Tibial nerve (tissue), 3 donors: ENCODE results near the gene EMX2.

Experiments
- POLR2A ChIP-seq, 2 donors: fragments of 450-650 bp; IDR thresholded peaks; one replicate each; pipeline ENCODE4 v1.6.1; 2017; ENCODE audit warnings: antibody characterized with exemption in 2 of 2, mild to moderate bottlenecking in 2 of 2, moderate library complexity in 2 of 2
- TF ChIP-seq, protein P1 (sequence below), 5 experiments: fragments of 200-600 bp in 3 of 5; fragments of 450-650 bp in 2 of 5; sonication (generic) in 3 of 5; IDR thresholded peaks; one replicate each; pipeline ENCODE4 v1.5.1; 2016 to 2019; ENCODE audit warnings: antibody characterized with exemption in 5 of 5, mild to moderate bottlenecking in 3 of 5, moderate library complexity in 2 of 5

DNA sequence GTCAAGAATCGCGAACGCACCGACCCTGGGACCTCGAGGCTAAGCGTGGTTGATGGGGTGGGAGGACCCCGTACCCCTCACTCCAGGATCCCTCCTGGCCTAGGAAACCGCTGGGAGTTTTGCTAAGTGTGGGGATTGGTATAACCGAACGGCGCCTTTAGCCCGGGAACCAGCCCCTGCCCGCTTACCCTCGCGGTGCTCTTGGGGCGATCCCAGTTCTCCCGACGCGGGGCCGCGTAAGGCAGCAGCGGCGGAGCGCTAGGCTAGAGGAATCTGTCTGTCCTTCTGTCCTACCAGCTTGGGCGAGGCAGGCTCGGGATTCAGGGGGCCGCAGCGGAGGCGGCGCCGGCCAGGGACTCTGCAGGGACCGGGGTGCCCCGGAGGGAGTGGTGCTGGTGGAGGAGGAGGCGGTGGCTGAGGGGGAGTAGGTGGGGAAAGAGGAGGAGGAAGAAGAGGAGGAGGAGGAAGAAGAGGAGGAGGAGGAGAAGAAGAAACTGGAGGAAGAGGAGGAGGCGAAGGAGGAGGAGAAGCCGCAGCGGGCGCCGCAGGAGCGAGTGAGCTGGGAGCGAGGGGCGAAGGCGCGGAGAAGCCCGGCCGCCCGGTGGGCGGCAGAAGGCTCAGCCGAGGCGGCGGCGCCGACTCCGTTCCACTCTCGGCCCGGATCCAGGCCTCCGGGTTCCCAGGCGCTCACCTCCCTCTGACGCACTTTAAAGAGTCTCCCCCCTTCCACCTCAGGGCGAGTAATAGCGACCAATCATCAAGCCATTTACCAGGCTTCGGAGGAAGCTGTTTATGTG, 439 bp upstream of the EMX2 start:
- TF ChIP-seq, protein P1, sequence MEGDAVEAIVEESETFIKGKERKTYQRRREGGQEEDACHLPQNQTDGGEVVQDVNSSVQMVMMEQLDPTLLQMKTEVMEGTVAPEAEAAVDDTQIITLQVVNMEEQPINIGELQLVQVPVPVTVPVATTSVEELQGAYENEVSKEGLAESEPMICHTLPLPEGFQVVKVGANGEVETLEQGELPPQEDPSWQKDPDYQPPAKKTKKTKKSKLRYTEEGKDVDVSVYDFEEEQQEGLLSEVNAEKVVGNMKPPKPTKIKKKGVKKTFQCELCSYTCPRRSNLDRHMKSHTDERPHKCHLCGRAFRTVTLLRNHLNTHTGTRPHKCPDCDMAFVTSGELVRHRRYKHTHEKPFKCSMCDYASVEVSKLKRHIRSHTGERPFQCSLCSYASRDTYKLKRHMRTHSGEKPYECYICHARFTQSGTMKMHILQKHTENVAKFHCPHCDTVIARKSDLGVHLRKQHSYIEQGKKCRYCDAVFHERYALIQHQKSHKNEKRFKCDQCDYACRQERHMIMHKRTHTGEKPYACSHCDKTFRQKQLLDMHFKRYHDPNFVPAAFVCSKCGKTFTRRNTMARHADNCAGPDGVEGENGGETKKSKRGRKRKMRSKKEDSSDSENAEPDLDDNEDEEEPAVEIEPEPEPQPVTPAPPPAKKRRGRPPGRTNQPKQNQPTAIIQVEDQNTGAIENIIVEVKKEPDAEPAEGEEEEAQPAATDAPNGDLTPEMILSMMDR (IDR thresholded peaks at IDR 0.05) = no peak
- TF ChIP-seq POLR2A (IDR thresholded peaks at IDR 0.05) = no peak
